ENCODE data around the gene BDKRB1.

Gene BDKRB1

DNA sequence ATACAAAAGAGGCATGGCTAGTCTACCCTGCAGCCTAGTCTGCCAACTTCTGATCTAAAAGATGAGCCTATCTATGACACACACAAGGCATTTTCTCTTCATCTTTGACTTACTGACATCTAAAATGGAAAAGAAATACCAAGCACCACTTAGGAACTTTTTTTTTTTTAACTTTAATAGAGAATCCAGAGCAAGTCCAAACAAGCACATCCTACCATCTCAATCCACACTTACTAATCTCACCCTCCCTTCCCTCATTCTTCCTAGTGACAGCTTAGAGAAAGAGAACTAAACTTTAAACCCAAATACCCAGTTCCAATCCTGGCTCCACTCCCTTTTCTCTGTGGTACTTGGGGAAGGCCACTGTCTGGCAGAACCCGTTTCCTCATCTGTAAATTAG lies 31.8 kb downstream of the BDKRB1 start:
- no peaks in the 10 kb centered on the region for H4K20me1 ChIP-seq (ENCODE audit: insufficient read depth, low read length)
- H3K4me2 ChIP-seq (ENCODE audit: low read length): no peak overlapping the region
- no peak for TF ChIP-seq EZH2phosphoT487 (IDR thresholded peaks at IDR 0.05; ENCODE audit: low read depth)
- TF ChIP-seq, protein P1, sequence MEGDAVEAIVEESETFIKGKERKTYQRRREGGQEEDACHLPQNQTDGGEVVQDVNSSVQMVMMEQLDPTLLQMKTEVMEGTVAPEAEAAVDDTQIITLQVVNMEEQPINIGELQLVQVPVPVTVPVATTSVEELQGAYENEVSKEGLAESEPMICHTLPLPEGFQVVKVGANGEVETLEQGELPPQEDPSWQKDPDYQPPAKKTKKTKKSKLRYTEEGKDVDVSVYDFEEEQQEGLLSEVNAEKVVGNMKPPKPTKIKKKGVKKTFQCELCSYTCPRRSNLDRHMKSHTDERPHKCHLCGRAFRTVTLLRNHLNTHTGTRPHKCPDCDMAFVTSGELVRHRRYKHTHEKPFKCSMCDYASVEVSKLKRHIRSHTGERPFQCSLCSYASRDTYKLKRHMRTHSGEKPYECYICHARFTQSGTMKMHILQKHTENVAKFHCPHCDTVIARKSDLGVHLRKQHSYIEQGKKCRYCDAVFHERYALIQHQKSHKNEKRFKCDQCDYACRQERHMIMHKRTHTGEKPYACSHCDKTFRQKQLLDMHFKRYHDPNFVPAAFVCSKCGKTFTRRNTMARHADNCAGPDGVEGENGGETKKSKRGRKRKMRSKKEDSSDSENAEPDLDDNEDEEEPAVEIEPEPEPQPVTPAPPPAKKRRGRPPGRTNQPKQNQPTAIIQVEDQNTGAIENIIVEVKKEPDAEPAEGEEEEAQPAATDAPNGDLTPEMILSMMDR (IDR thresholded peaks at IDR 0.05; ENCODE audit: low read depth, low read length): no peak
- no peak overlapping the region for H3K27ac ChIP-seq (ENCODE audit: low read length)
- no peak overlapping the region for H3K4me3 ChIP-seq (ENCODE audit: low read length)
- no peaks in the 10 kb centered on the region for H3K79me2 ChIP-seq (ENCODE audit: low read length)
- H3K4me1 ChIP-seq (ENCODE audit: low read length): no peaks in the 10 kb centered on the region
- no peaks in the 10 kb centered on the region for H3K27me3 ChIP-seq (ENCODE audit: low read depth, low read length)
- H3K9me3 ChIP-seq (ENCODE audit: insufficient read depth, low read length): no peaks in the 10 kb centered on the region
- H2AFZ ChIP-seq (ENCODE audit: low read depth, low read length): no peak overlapping the region
- H3K36me3 ChIP-seq (replicated peaks; ENCODE audit: low read depth, low read length): peaks cover 7% of the 10 kb centered on the region
- H3K9ac ChIP-seq (ENCODE audit: low read length): no peak overlapping the region

DNA sequence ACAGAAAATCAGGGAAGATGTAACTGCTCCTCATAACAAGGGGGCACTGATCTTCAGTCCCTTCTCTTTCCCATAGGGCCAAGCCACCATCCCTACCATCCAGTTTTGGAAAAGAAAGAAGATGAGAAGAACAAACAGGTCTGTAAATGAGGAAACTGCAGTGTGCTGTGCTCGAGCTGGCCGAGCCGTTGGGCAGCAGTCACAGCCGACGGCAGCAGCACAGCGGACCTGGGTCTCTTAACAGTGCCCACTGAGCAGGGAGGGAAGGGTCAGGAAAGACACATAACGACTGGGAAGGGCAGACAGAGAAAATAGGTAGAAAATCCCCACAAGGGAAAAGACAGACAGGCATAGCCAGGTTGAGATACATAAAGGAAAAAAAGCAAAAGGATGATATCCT lies 38.2 kb downstream of the BDKRB1 start:
- TF ChIP-seq EZH2phosphoT487 (IDR thresholded peaks at IDR 0.05; ENCODE audit: low read depth): no peak
- TF ChIP-seq, protein P1 (IDR thresholded peaks at IDR 0.05; ENCODE audit: low read depth, low read length): no peak
- Histone ChIP-seq H2AFZ (ENCODE audit: low read depth, low read length) (no peak overlapping the region), H4K20me1 (ENCODE audit: insufficient read depth, low read length) (no peaks in the 10 kb centered on the region), H3K27ac (ENCODE audit: low read length) (no peak overlapping the region), H3K9ac (ENCODE audit: low read length) (no peak overlapping the region), H3K79me2 (ENCODE audit: low read length) (no peaks in the 10 kb centered on the region), H3K4me3 (ENCODE audit: low read length) (no peak overlapping the region), H3K27me3 (ENCODE audit: low read depth, low read length) (no peaks in the 10 kb centered on the region), H3K4me2 (ENCODE audit: low read length) (no peak overlapping the region), H3K4me1 (ENCODE audit: low read length) (no peaks in the 10 kb centered on the region), H3K9me3 (ENCODE audit: insufficient read depth, low read length) (no peaks in the 10 kb centered on the region), H3K36me3 (replicated peaks; ENCODE audit: low read depth, low read length) (peaks cover 2% of the 10 kb centered on the region)

DNA sequence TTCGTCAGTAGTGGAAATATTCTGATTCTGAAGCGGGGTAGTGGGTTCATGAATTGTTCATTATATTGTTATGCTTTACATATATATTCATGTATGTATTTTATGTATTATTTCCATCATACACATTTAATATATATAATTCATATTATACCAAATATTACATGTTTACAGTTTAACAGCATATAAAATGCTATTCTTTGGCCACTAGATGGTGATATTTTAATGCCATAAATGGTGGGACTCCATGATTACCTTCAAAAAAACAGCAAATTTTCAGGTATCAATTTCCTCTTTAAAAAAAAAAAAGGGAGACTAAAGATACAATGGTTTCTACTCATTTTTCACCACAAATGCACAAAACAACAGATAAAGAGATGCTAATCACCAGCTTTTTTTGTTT lies 41.0 kb downstream of the BDKRB1 start:
- no peaks in the 10 kb centered on the region for H3K4me1 ChIP-seq (ENCODE audit: low read length)
- H3K27me3 ChIP-seq (ENCODE audit: low read depth, low read length): no peaks in the 10 kb centered on the region
- H3K9ac ChIP-seq (ENCODE audit: low read length): no peak overlapping the region
- H4K20me1 ChIP-seq (ENCODE audit: insufficient read depth, low read length): no peaks in the 10 kb centered on the region
- no peak overlapping the region for H2AFZ ChIP-seq (ENCODE audit: low read depth, low read length)
- TF ChIP-seq EZH2phosphoT487 (IDR thresholded peaks at IDR 0.05; ENCODE audit: low read depth): no peak
- TF ChIP-seq, protein P1 (IDR thresholded peaks at IDR 0.05; ENCODE audit: low read depth, low read length): peak; percentile 50
- no peak overlapping the region for H3K27ac ChIP-seq (ENCODE audit: low read length)
- H3K36me3 ChIP-seq (replicated peaks; ENCODE audit: low read depth, low read length): peaks cover 5% of the 10 kb centered on the region
- H3K79me2 ChIP-seq (ENCODE audit: low read length): no peaks in the 10 kb centered on the region
- H3K4me2 ChIP-seq (ENCODE audit: low read length): no peak overlapping the region
- no peaks in the 10 kb centered on the region for H3K9me3 ChIP-seq (ENCODE audit: insufficient read depth, low read length)
- no peak overlapping the region for H3K4me3 ChIP-seq (ENCODE audit: low read length)

DNA sequence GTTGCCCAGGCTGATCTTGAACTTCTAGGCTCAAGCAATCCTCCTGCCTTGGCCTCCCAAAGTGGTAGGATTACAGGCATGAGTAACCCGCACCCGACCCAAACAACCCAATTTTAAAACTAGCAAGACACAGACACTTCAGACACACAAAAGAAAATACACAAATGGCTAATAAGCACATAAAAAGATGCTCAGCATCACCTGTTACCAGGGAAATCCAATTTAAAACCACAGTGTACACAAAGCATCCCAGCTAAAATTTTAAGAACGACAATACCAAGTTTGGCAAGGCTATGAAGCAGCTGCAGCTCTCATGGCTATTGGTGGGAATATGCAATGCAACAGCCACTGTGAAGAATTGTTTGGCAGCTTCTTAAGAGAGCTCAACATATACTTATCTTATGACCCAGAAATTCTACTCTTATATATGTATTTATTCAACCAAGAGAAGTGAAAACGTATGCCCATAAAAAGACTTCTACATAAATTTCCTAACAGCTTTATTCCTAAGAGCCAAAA lies 42.0 kb downstream of the BDKRB1 start:
- Histone ChIP-seq H3K9ac (ENCODE audit: low read length) (no peak overlapping the region), H3K27ac (ENCODE audit: low read length) (no peak overlapping the region), H3K79me2 (ENCODE audit: low read length) (no peaks in the 10 kb centered on the region), H3K9me3 (ENCODE audit: insufficient read depth, low read length) (no peaks in the 10 kb centered on the region), H3K4me3 (ENCODE audit: low read length) (no peak overlapping the region), H3K4me1 (ENCODE audit: low read length) (no peaks in the 10 kb centered on the region), H4K20me1 (ENCODE audit: insufficient read depth, low read length) (no peaks in the 10 kb centered on the region), H3K36me3 (replicated peaks; ENCODE audit: low read depth, low read length) (peaks cover 5% of the 10 kb centered on the region), H2AFZ (ENCODE audit: low read depth, low read length) (no peak overlapping the region), H3K4me2 (ENCODE audit: low read length) (no peak overlapping the region), H3K27me3 (ENCODE audit: low read depth, low read length) (no peaks in the 10 kb centered on the region)
- TF ChIP-seq, protein P1 (IDR thresholded peaks at IDR 0.05; ENCODE audit: low read depth, low read length): no peak
- TF ChIP-seq EZH2phosphoT487 (IDR thresholded peaks at IDR 0.05; ENCODE audit: low read depth): no peak

All from OCI-LY3 (cell line).